ENCODE data around the gene COG4. TPM values are rescaled to one million over a fixed set of nuclear protein-coding genes. Genes with fewer than 3 reads are reported as not detected.

Gene COG4
- 55.5 and 56.8 TPM in 2 replicates for total RNA-seq

GRCh38 chr16:70523076-70523742 is at the start of gene COG4:
COG4 (minus strand) TSS chr16:70523554; CDS start chr16:70523543, 11 bp downstream.

GRCh38 chr16:70523743-70524398 is 517 bp upstream of the COG4 start, which contains the start of gene SF3B3:
SF3B3 (plus strand) TSS chr16:70523816; CDS start chr16:70526657, 2,841 bp downstream.

GRCh38 chr16:70454222-70455034 is 68.9 kb downstream of the COG4 start, which contains the start of gene FCSK:
FCSK (plus strand) TSS chr16:70454595; CDS start chr16:70463191, 8,596 bp downstream.

GRCh38 chr16:70438969-70439862 is 84.1 kb downstream of the COG4 start, which contains the start of gene ST3GAL2:
ST3GAL2 (minus strand) TSS chr16:70439100; CDS start chr16:70398530, 40,570 bp downstream.

Small RNA genes lying within 50 kb of the gene (small RNA-seq; reads per million reads assigned to genes)
- gene RNU6-23P (not detected), gene RPS27P26 (not detected), gene SNORD111 (1.3 reads per million, percentile 30 among the genes with 10 or more reads in this experiment), gene SNORD111B (128 reads per million, percentile 99 among the genes with 10 or more reads in this experiment)

Other genes with a start within 250 kb of the COG4 start
- 75.0 and 83.7 TPM in 2 replicates for gene AARS1, start 234.0 kb downstream of the COG4 start, total RNA-seq
- gene DDX19B, start 224.4 kb downstream of the COG4 start, total RNA-seq: 35.1 and 36.8 TPM in 2 replicates
- 43.0 and 43.4 TPM in 2 replicates for gene DDX19A, start 176.7 kb downstream of the COG4 start, total RNA-seq
- 34.7 and 41.5 TPM in 2 replicates for gene ST3GAL2, start 84.5 kb downstream of the COG4 start, total RNA-seq
- 7.6 and 9.0 TPM in 2 replicates for gene FCSK, start 69.0 kb downstream of the COG4 start, total RNA-seq
- gene SF3B3, start 262 bp upstream of the COG4 start, total RNA-seq: 190 and 239 TPM in 2 replicates
- gene IL34, start 123.0 kb upstream of the COG4 start, total RNA-seq: 0.14 and 0.27 TPM in 2 replicates
- gene MTSS2, start 162.5 kb upstream of the COG4 start, total RNA-seq: 19.2 and 26.3 TPM in 2 replicates

Data from thoracic aorta endothelial cell (primary cell).